Body of pancreas (tissue), 4 donors: ENCODE measurements around the gene IFNGR1.

Experiments used
- CTCF ChIP-seq, 7 experiments: fragments of 450-650 bp in 4 of 7; fragments of 200-600 bp in 3 of 7; sonication (generic) in 3 of 7; IDR thresholded peaks; one replicate each; pipeline ENCODE4 v1.5.1; 2016 to 2019; ENCODE audit warnings: antibody characterized with exemption in 7 of 7
- POLR2A ChIP-seq, 3 donors: fragments of 450-650 bp; IDR thresholded peaks; one replicate each; pipeline ENCODE4 v1.6.1; 2016; ENCODE audit warnings: antibody characterized with exemption in 3 of 3, mild to moderate bottlenecking in 2 of 3

DNA sequence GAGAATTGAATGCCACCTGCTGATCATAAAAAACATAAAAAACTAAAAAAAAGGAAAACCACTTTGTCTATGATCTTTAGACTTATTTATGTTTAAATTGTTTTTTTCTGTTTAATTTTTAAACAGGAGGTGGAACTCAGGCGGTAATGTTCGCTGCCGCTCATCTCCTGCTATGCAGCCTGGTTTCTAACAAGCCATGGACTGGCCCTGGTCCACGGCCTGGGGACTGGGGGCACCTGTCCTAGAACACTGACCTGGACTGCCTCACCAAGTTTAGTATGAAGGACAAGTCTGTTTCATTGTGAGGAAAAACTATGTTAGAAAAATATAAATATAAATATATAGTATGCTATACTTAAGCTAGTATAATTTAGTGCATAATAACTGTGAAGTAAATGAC lies 27.0 kb upstream of the IFNGR1 start:
- TF ChIP-seq POLR2A (IDR thresholded peaks at IDR 0.05) (no peak), CTCF (IDR thresholded peaks at IDR 0.05) (no peak)
